HUDEP-2 (cell line): ENCODE data around the gene SRSF2.
"Not testable (repeated sequence)": the region's sequence is repeated elsewhere in the genome, so short reads cannot be mapped to it uniquely, and the experiment has no call there.

ENCODE experiments used
- DNase-seq, 76 experiments: peaks; one replicate each; lab custom pipeline; 2025; ENCODE audit not compliant: unreplicated experiment in 76 of 76; lab: John Stamatoyannopoulos, UW

The SRSF2 gene

DNA sequence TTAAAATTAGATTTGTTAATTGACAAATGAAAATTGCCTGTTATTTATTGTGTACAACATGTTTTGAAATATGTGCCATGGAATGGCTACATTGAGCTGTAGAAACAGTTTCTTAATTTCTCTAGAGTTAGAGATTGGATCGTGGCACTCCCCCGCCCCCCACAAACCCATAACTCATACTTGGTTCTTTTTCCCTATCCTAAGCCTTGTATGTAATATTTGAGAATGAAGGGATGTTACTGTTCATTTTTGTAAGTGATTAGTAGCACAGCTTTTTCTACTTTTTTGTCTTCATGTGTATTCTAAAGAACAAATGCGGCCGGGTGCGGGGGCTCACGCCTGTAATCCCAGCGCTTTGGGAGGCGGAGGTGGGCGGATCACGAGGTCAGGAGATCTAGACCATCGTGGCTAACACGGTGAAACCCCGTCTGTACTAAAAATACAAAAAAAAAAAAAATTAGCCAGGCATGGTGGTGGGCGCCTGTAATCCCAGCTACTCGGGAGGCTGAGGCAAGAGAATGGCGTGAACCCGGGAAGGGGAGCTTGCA lies 2.5 kb upstream of the SRSF2 start:
- DNase-seq, result not testable (repeated sequence)

DNA sequence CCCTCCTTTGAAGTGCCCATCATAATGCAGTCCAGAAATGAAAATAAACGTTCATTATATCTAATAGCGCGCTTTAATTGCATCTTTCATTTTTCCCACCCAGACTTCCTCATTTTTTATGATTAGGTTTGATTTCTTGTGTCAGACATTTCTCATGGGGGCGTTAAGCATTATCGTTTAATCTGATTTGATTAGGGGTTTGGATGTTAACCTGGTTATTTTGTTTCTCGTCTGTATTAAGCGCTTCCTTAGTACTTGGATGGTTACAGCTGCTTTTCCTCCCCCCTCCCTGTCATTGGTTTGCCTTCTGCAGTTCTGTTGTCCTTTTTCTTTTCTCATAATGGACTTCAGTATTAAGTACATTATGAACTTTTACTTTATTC lies 1.3 kb upstream of the SRSF2 start:
- no peak for DNase-seq

DNA sequence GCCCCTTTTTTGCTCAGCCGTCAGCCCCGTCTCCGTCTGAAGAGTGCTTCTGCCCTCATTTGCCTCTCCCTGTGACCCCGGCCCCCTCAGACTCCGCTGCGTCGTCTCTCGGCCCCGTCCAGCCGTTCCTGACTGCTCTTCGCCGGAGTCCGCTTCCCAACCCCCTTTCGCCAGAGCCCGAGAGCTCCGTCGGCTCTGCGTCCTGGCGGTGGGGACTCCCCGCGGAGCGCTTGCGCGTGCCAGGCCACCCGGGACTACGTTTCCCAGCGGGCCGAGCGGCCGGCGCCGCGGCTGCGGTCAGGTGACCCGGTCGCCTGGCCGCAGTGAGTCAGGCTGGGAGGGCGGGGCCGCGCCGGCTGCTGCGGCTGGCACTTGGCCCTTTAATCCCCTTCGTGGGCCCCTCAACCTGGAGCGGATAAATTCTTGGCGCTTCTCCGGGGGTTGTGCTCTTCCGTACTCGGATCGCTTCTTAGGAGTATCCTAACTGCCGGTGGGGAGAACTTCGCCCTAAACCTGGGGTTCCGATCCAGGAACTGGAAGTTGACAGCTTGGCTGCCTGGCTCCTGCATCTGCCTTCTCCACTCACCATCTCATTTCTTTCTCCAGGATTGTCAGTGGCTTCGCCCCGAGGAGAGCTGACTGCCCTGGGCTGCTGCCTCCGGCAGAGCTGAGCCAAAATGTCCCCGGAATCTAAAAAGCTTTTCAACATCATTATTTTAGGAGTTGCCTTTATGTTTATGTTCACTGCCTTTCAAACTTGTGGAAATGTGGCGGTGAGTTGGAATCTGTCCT lies 741 bp upstream of the SRSF2 start, which contains the start of gene MFSD11:
MFSD11 (plus strand) TSS at position 444 of the 792 bp plus-strand sequence; CDS start at position 678, 234 bp downstream.
- DNase-seq, result peak in 75 of 76 experiments; percentile 23 to 98 (median 86)

GRCh38 chr17:76736349-76737081 lies 616 bp downstream of the SRSF2 start:
- DNase-seq, result peak in 60 of 76 experiments; percentile 18 to 75 (median 52)

- no peak for DNase-seq
These were observed 1.4 kb downstream of the SRSF2 start for GRCh38 chr17:76735586-76736348.

- peak in 5 of 76 experiments; percentile 7 to 29 (median 21) for DNase-seq
These were observed 2.1 kb downstream of the SRSF2 start for GRCh38 chr17:76735006-76735405.

- DNase-seq, result no peak
These were observed 2.9 kb downstream of the SRSF2 start for GRCh38 chr17:76734080-76734840.

GRCh38 chr17:76733618-76733957 lies 3.5 kb downstream of the SRSF2 start:
- DNase-seq, result no peak

DNA sequence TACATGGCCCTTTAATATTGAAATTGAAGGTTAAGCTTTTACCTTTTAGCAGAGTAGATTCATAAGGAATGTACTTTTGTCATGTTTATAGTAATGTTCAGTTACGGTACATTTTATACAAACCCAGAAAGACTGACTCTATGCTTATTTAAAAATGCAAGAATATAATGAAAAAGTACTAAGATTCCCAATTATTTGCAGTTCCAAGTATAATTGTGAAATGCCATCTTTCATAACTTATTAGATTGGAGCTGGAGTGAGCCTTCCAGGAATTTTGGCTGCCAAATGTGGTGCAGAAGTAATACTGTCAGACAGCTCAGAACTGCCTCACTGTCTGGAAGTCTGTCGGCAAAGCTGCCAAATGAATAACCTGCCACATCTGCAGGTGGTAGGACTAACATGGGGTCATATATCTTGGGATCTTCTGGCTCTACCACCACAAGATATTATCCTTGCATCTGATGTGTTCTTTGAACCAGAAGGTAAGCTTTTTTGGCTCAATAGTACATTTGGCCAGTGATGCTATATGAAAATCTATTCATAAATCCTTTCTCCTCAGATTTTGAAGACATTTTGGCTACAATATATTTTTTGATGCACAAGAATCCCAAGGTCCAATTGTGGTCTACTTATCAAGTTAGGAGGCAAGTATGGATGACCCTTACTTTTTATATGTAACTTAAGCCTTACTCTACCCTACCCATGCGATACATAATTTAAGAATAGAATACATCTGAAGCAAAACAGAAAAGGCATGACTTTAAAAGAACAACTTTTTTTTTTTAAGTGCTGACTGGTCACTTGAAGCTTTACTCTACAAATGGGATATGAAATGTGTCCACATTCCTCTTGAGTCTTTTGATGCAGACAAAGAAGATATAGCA lies 4.2 kb downstream of the SRSF2 start:
- DNase-seq, result peak in 3 of 76 experiments; percentile 10 to 23 (median 16)

DNA sequence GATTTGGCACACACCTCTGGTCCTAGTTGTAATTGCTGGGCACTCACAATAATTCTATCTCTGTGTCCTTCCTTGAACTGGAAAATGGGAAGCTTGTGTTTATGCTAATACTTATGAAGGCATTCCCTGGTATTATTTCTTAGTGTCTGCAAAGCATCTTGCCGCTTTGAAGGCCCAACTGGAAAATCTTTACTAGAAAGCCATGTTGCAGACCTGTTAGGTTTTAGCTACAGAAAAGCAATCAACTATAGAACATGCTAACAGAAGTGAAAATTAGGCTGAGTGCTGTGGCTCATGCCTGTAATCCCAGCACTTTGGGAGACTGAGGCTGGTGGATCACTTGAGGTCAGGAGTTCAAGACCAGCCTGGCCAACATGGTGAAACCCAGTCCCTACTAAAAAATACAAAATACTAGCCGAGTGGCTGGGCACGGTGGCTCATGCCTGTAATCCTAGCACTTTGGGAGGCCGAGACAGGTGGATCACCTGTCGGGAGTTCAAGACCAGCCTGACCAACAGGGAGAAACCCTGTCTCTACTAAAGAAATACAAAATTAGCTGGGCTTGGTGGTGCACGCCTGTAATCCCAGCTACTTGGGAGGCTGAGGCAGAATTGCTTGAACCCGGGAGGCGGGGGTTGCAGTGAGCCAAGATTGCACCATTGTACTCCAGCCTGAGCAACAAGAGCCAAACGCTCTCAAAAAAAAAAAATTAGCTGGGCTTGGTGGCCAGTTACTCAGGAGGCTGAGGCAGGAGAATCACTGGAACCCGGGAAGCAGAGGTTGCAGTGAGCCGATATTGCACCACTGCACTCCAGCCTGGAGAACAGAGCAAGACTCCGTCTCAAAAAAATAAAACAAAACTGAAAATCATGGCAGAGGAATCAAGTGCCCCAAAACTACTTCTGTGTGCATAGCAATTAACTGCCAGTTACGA lies 5.1 kb downstream of the SRSF2 start:
- not testable (repeated sequence) for DNase-seq

GRCh38 chr17:76727745-76728456 lies 9.2 kb downstream of the SRSF2 start:
- peak in 4 of 76 experiments; percentile 15 to 31 (median 25) for DNase-seq

GRCh38 chr17:76726776-76727718 lies 10.1 kb downstream of the SRSF2 start, which contains the start of gene METTL23:
Gene METTL23, plus strand, starts transcription at chr17:76726839. Its CDS starts 2,872 bp downstream, at chr17:76729711.
- DNase-seq, result peak in 65 of 76 experiments; percentile 26 to 84 (median 69)

DNA sequence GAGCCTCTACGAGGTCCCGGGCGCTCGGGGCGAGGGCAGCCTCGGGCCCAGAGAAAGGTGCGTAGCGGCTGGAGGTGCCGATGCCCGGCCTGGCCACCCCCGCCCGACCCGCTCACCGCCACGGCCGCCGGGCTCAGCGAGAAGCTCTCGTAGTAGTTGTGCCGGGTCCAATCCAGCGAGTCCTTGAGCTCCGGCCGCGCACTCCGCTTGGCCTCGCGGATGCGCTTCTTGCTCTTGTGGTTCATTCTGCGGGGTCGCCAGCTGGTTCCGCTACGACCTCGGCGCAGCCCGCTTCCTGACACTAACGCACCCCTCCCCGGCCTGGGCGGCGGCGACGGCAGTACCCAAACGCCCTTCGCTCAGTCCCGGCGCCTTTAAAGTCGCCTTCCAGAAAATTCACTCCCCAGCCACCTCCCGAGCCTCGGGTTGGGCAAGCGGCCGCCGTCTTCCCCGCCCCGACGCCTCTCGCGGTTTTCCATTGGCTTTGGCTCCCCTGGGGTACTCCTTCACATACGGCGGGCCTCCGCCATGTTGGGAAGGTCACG lies 10.8 kb downstream of the SRSF2 start, which contains the start of gene JMJD6:
JMJD6 (minus strand) TSS at position 376 of the 545 bp plus-strand sequence; CDS start at position 245, 131 bp downstream.
- DNase-seq, result peak in 75 of 76 experiments; percentile 53 to 98 (median 94)

- DNase-seq, result peak in 56 of 76 experiments; percentile 13 to 73 (median 50)
These were observed 11.4 kb downstream of the SRSF2 start for GRCh38 chr17:76725580-76726230.

DNA sequence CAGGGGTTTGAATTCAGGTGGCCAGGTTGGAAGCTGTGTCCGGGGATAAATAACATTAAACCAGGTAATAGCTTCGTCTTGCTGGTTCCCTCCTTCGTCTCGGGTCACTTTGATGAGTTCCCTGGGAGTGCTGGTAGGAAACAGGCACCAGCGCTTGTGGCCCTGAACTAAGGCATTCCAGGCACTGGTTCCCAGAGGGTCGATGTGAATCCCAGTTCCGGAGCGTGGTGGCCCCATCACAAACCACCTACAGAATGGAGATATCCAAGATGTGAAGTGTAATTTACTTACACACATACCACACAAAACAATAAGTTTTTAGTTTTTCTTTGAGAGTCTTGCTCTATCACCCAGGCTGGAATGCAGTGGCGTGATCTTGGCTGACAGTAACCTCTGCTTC lies 13.3 kb downstream of the SRSF2 start:
- DNase-seq, result no peak
